GM21515 (cell line): ENCODE results near the gene CSRP2.
A peak's percentile ranks its signal among the peaks of the same experiment; 100 is the strongest.

Experiments
- ATAC-seq: cut with Tn5 transposase; IDR thresholded peaks from one replicate; pipeline ENCODE4 v1.9.1; 2021; ENCODE audit not compliant: unreplicated experiment

The CSRP2 gene

GRCh38 chr12:76878899-76879709 is at the start of gene CSRP2:
CSRP2 (minus strand) TSS chr12:76879019; CDS start chr12:76866260, 12,759 bp downstream.
- peak; percentile 91 for ATAC-seq

GRCh38 chr12:76927170-76927784 is 48.5 kb upstream of the CSRP2 start:
- ATAC-seq: peak; percentile 59

GRCh38 chr12:76925135-76925534 is 46.3 kb upstream of the CSRP2 start:
- no peak for ATAC-seq

- ATAC-seq: no peak
Measured at GRCh38 chr12:76922866-76923265, 44.0 kb upstream of the CSRP2 start.

GRCh38 chr12:76921891-76922664 is 43.3 kb upstream of the CSRP2 start:
- ATAC-seq: no peak

- no peak for ATAC-seq
Measured at GRCh38 chr12:76921100-76921471, 42.3 kb upstream of the CSRP2 start.

- no peak for ATAC-seq
Measured at GRCh38 chr12:76920172-76921099, 41.6 kb upstream of the CSRP2 start.

- no peak for ATAC-seq
Measured at GRCh38 chr12:76919383-76920171, 40.8 kb upstream of the CSRP2 start.

GRCh38 chr12:76916170-76916540 is 37.3 kb upstream of the CSRP2 start:
- no peak for ATAC-seq

- ATAC-seq: no peak
Measured at GRCh38 chr12:76915361-76916169, 36.7 kb upstream of the CSRP2 start.

- ATAC-seq: no peak
Measured at GRCh38 chr12:76914102-76914859, 35.5 kb upstream of the CSRP2 start.

GRCh38 chr12:76909290-76909689 is 30.5 kb upstream of the CSRP2 start:
- no peak for ATAC-seq

DNA sequence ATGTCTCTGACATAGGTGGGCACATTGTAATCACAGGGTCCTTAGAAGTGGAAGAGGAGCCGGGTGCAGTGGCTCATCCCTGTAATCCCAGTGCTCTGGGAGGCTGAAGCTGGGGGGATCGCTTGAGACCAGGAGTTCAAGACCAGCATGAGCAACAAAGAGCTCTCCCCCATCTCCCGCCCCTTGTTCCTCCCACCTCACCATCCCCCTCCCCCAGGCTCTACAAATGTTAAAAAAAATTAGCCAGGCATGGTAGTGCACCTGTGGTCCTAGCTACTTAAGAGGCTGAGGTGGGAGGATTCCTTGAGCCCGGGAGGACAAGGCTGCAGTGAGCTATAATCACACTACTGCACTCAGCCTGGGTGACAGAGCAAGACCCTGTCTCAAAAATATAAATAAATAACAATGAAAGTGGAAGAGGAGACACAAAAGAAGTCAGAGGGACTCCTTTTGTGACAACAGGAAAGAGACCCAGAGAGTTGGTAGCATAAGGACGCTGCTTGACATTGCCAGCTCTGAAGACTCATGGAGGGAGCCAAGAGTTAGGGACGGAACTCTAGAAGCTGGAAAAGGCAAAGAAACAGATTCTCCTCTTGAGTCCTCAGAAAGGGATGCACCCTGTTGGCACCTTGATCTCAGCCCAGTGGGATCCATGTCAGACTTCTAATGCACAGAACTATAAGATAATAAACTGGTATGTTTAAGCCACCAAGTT is 29.6 kb upstream of the CSRP2 start:
- no peak for ATAC-seq

GRCh38 chr12:76901628-76902380 is 23.0 kb upstream of the CSRP2 start:
- ATAC-seq: no peak

- no peak for ATAC-seq
Measured at GRCh38 chr12:76899522-76899921, 20.7 kb upstream of the CSRP2 start.

DNA sequence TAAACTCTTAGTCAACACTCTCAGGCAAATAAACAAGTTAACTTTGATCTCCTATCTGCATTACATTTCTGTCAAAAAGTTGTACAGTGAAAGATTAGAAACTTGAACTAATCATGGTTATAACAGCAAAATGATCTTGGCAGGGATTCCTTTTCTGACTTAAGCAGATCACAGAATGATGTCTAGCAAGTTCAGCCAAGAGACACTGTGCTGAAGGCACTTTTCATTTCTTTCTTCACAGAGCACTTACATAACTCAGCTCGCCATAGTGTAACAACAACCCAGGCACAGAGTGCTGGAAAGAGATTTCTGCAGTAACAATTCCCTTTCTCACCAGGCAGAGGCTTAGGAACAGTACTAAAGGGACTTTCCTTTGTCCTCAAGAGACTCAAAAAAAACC is 19.6 kb upstream of the CSRP2 start:
- ATAC-seq: no peak

DNA sequence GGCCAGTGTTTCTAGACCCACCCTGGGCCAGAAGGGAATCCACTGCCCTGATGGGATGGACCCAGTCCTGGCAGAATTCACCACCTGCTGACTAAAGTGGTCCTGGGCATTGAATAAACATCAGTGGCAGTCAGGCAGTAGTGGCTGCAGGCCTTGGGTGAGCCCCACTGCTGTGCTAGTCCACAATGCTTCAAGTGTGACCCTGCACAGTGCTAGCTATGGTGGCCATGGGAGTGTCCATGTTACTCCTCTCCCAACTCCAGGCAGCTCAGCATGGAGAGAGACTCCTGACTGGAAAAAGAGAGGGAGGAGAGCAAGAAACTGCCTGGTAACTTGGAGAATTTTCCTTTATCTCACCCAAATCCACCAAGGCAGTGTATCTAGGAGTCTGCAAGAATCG is 17.5 kb upstream of the CSRP2 start:
- ATAC-seq: no peak
